Measurements from ENCODE around the gene MPI. TPM values are rescaled to one million over a fixed set of nuclear protein-coding genes. Genes with fewer than 3 reads are reported as not detected.
A peak's percentile ranks its signal among the peaks of the same experiment; 100 is the strongest.

The MPI gene
- total RNA-seq, 1 donor from 2014 or later = 81.8 TPM

GRCh38 chr15:74937590-74938371, 47.9 kb downstream of the MPI start, which contains the start of gene COX5A:
TSS of gene COX5A (minus strand) at chr15:74938073. CDS start at chr15:74938014, 59 bp downstream.
- DNase-seq = peak; percentile 98

- peak; percentile 91 for DNase-seq
These were observed 60.5 kb downstream of the MPI start for GRCh38 chr15:74950078-74950908.

GRCh38 chr15:74951006-74951405, 61.2 kb downstream of the MPI start:
- DNase-seq = no peak

Small RNA genes within 50 kb of the gene (small RNA-seq; reads per million reads assigned to genes)
- gene MIR6882 (ENCODE audit: low replicate concordance) = 0.42 reads per million, percentile 67 among the genes with 10 or more reads in this experiment

Other genes with a start within 250 kb of the MPI start
- 18.8 TPM for gene EDC3, start 194.0 kb upstream of the MPI start, total RNA-seq
- gene CYP1A1, start 164.5 kb upstream of the MPI start, total RNA-seq = 0.51 TPM
- not detected for gene CYP1A2, start 141.2 kb upstream of the MPI start, total RNA-seq
- 27.6 TPM for gene CSK, start 108.0 kb upstream of the MPI start, total RNA-seq
- gene LMAN1L, start 77.2 kb upstream of the MPI start, total RNA-seq = not detected
- not detected for gene CPLX3, start 63.4 kb upstream of the MPI start, total RNA-seq
- gene ULK3, start 46.9 kb upstream of the MPI start, total RNA-seq = 49.2 TPM
- 49.9 TPM for gene SCAMP2, start 16.7 kb upstream of the MPI start, total RNA-seq
- 76.3 TPM for gene FAM219B, start 16.8 kb downstream of the MPI start, total RNA-seq
- 143 TPM for gene COX5A, start 48.0 kb downstream of the MPI start, total RNA-seq
- gene RPP25, start 66.7 kb downstream of the MPI start, total RNA-seq = 3.3 TPM
- gene SCAMP5, start 105.5 kb downstream of the MPI start, total RNA-seq = 0.62 TPM
- gene PPCDC, start 133.5 kb downstream of the MPI start, total RNA-seq = 9.9 TPM